ENCODE measurements around the gene OR10G3.
"Not testable (repeated sequence)": the region's sequence is repeated elsewhere in the genome, so short reads cannot be mapped to it uniquely, and the experiment has no call there.

Gene OR10G3

GRCh38 chr14:21553266-21553665 is 26.6 kb downstream of the OR10G3 start:
- no peaks in the 10 kb centered on the region for H3K27me3 ChIP-seq (ENCODE audit: control insufficient read depth, insufficient read depth, low read length)
- no peak overlapping the region for H3K4me3 ChIP-seq (ENCODE audit: low read length)
- H3K4me1 ChIP-seq (ENCODE audit: control insufficient read depth, insufficient read depth, low read length) = peaks cover 6% of the 10 kb centered on the region
- H3K36me3 ChIP-seq (ENCODE audit: control insufficient read depth, insufficient read depth, low read length) = no peaks in the 10 kb centered on the region
- no peak overlapping the region for H3K27ac ChIP-seq (ENCODE audit: low read depth, low read length)
- H3K9ac ChIP-seq (ENCODE audit: low read length) = no peak overlapping the region

GRCh38 chr14:21544588-21544987 is 35.3 kb downstream of the OR10G3 start:
- not testable (repeated sequence) for H3K27ac ChIP-seq (ENCODE audit: low read depth, low read length); H3K27me3 ChIP-seq (ENCODE audit: control insufficient read depth, insufficient read depth, low read length); H3K4me3 ChIP-seq (ENCODE audit: low read length); H3K4me1 ChIP-seq (ENCODE audit: control insufficient read depth, insufficient read depth, low read length); H3K9ac ChIP-seq (ENCODE audit: low read length); H3K36me3 ChIP-seq (ENCODE audit: control insufficient read depth, insufficient read depth, low read length)

- H3K4me1 ChIP-seq (ENCODE audit: control insufficient read depth, insufficient read depth, low read length) = no peaks in the 10 kb centered on the region
- H3K4me3 ChIP-seq (ENCODE audit: low read length) = no peak overlapping the region
- H3K9ac ChIP-seq (ENCODE audit: low read length) = no peak overlapping the region
- H3K27me3 ChIP-seq (ENCODE audit: control insufficient read depth, insufficient read depth, low read length) = no peaks in the 10 kb centered on the region
- no peak overlapping the region for H3K27ac ChIP-seq (ENCODE audit: low read depth, low read length)
- no peaks in the 10 kb centered on the region for H3K36me3 ChIP-seq (ENCODE audit: control insufficient read depth, insufficient read depth, low read length)
Measured at GRCh38 chr14:21543963-21544362, 35.9 kb downstream of the OR10G3 start.

- Histone ChIP-seq H3K27ac (ENCODE audit: low read depth, low read length) (no peak overlapping the region), H3K36me3 (ENCODE audit: control insufficient read depth, insufficient read depth, low read length) (no peaks in the 10 kb centered on the region), H3K4me3 (ENCODE audit: low read length) (no peak overlapping the region), H3K9ac (ENCODE audit: low read length) (no peak overlapping the region), H3K4me1 (ENCODE audit: control insufficient read depth, insufficient read depth, low read length) (no peaks in the 10 kb centered on the region), H3K27me3 (ENCODE audit: control insufficient read depth, insufficient read depth, low read length) (no peaks in the 10 kb centered on the region)
Measured at GRCh38 chr14:21543521-21543960, 36.3 kb downstream of the OR10G3 start.

- no peak overlapping the region for H3K9ac ChIP-seq (ENCODE audit: low read length)
- no peak overlapping the region for H3K4me3 ChIP-seq (ENCODE audit: low read length)
- no peaks in the 10 kb centered on the region for H3K36me3 ChIP-seq (ENCODE audit: control insufficient read depth, insufficient read depth, low read length)
- H3K27ac ChIP-seq (ENCODE audit: low read depth, low read length) = no peak overlapping the region
- H3K4me1 ChIP-seq (ENCODE audit: control insufficient read depth, insufficient read depth, low read length) = no peaks in the 10 kb centered on the region
- peaks cover 4% of the 10 kb centered on the region for H3K27me3 ChIP-seq (ENCODE audit: control insufficient read depth, insufficient read depth, low read length)
Measured at GRCh38 chr14:21541413-21542074, 38.3 kb downstream of the OR10G3 start.

GRCh38 chr14:21539189-21539940 is 40.5 kb downstream of the OR10G3 start:
- no peak overlapping the region for H3K4me3 ChIP-seq (ENCODE audit: low read length)
- peaks cover 4% of the 10 kb centered on the region for H3K27me3 ChIP-seq (ENCODE audit: control insufficient read depth, insufficient read depth, low read length)
- no peak overlapping the region for H3K27ac ChIP-seq (ENCODE audit: low read depth, low read length)
- no peaks in the 10 kb centered on the region for H3K36me3 ChIP-seq (ENCODE audit: control insufficient read depth, insufficient read depth, low read length)
- no peaks in the 10 kb centered on the region for H3K4me1 ChIP-seq (ENCODE audit: control insufficient read depth, insufficient read depth, low read length)
- no peak overlapping the region for H3K9ac ChIP-seq (ENCODE audit: low read length)

GRCh38 chr14:21537090-21537424 is 42.8 kb downstream of the OR10G3 start:
- H3K27ac ChIP-seq (ENCODE audit: low read depth, low read length) = no peak overlapping the region
- no peak overlapping the region for H3K9ac ChIP-seq (ENCODE audit: low read length)
- peaks cover 4% of the 10 kb centered on the region for H3K27me3 ChIP-seq (ENCODE audit: control insufficient read depth, insufficient read depth, low read length)
- H3K36me3 ChIP-seq (ENCODE audit: control insufficient read depth, insufficient read depth, low read length) = no peaks in the 10 kb centered on the region
- peak overlapping the region; percentile 63 for H3K4me3 ChIP-seq (ENCODE audit: low read length)
- H3K4me1 ChIP-seq (ENCODE audit: control insufficient read depth, insufficient read depth, low read length) = no peaks in the 10 kb centered on the region

- peaks cover 4% of the 10 kb centered on the region for H3K27me3 ChIP-seq (ENCODE audit: control insufficient read depth, insufficient read depth, low read length)
- H3K4me3 ChIP-seq (ENCODE audit: low read length) = peak overlapping the region; percentile 63
- no peak overlapping the region for H3K27ac ChIP-seq (ENCODE audit: low read depth, low read length)
- H3K4me1 ChIP-seq (ENCODE audit: control insufficient read depth, insufficient read depth, low read length) = no peaks in the 10 kb centered on the region
- H3K36me3 ChIP-seq (ENCODE audit: control insufficient read depth, insufficient read depth, low read length) = no peaks in the 10 kb centered on the region
- H3K9ac ChIP-seq (ENCODE audit: low read length) = no peak overlapping the region
Measured at GRCh38 chr14:21536418-21537089, 43.3 kb downstream of the OR10G3 start.

GRCh38 chr14:21535545-21536417 is 44.1 kb downstream of the OR10G3 start:
- Histone ChIP-seq H3K36me3 (ENCODE audit: control insufficient read depth, insufficient read depth, low read length) (no peaks in the 10 kb centered on the region), H3K4me3 (ENCODE audit: low read length) (peak overlapping the region; percentile 63), H3K27ac (ENCODE audit: low read depth, low read length) (no peak overlapping the region), H3K4me1 (ENCODE audit: control insufficient read depth, insufficient read depth, low read length) (no peaks in the 10 kb centered on the region), H3K9ac (ENCODE audit: low read length) (no peak overlapping the region), H3K27me3 (ENCODE audit: control insufficient read depth, insufficient read depth, low read length) (peaks cover 4% of the 10 kb centered on the region)

GRCh38 chr14:21534576-21534975 is 45.3 kb downstream of the OR10G3 start:
- Histone ChIP-seq H3K27me3 (ENCODE audit: control insufficient read depth, insufficient read depth, low read length) (peaks cover 4% of the 10 kb centered on the region), H3K4me3 (ENCODE audit: low read length) (no peak overlapping the region)

GRCh38 chr14:21533294-21533693 is 46.6 kb downstream of the OR10G3 start:
- no peak overlapping the region for H3K27ac ChIP-seq (ENCODE audit: low read depth, low read length)
- H3K4me3 ChIP-seq (ENCODE audit: low read length) = no peak overlapping the region
- peaks cover 4% of the 10 kb centered on the region for H3K27me3 ChIP-seq (ENCODE audit: control insufficient read depth, insufficient read depth, low read length)
- H3K36me3 ChIP-seq (ENCODE audit: control insufficient read depth, insufficient read depth, low read length) = no peaks in the 10 kb centered on the region
- no peaks in the 10 kb centered on the region for H3K4me1 ChIP-seq (ENCODE audit: control insufficient read depth, insufficient read depth, low read length)
- no peak overlapping the region for H3K9ac ChIP-seq (ENCODE audit: low read length)

More at GRCh38 chr14:21534576-21534975, 45.3 kb downstream of the OR10G3 start:
- no peak overlapping the region for H3K9ac ChIP-seq (ENCODE audit: low read length)
- no peak overlapping the region for H3K27ac ChIP-seq (ENCODE audit: low read depth, low read length)
- no peaks in the 10 kb centered on the region for H3K36me3 ChIP-seq (ENCODE audit: control insufficient read depth, insufficient read depth, low read length)
- H3K4me1 ChIP-seq (ENCODE audit: control insufficient read depth, insufficient read depth, low read length) = no peaks in the 10 kb centered on the region

- H3K27ac ChIP-seq (ENCODE audit: low read depth, low read length) = no peak overlapping the region
- H3K4me3 ChIP-seq (ENCODE audit: low read length) = no peak overlapping the region
- no peaks in the 10 kb centered on the region for H3K27me3 ChIP-seq (ENCODE audit: control insufficient read depth, insufficient read depth, low read length)
- no peak overlapping the region for H3K9ac ChIP-seq (ENCODE audit: low read length)
- no peaks in the 10 kb centered on the region for H3K4me1 ChIP-seq (ENCODE audit: control insufficient read depth, insufficient read depth, low read length)
- no peaks in the 10 kb centered on the region for H3K36me3 ChIP-seq (ENCODE audit: control insufficient read depth, insufficient read depth, low read length)
Measured at GRCh38 chr14:21529515-21529914, 50.4 kb downstream of the OR10G3 start.

All from rectal smooth muscle tissue (tissue), 1 donor.